ENCODE results near the gene DNAH14. TPM values are rescaled to one million over a fixed set of nuclear protein-coding genes. Genes with fewer than 3 reads are reported as not detected.

DNAH14 gene
- total RNA-seq, 1 experiment from 2014 or later: 33.2 TPM

GRCh38 chr1:225435487-225435886 is 506.0 kb downstream of the DNAH14 start:
- Histone ChIP-seq H3K9me2 (ENCODE audit: insufficient read depth) (no peaks in the 10 kb centered on the region), H3K4me1 (ENCODE audit: control insufficient read depth in 1 of 2, insufficient read depth in 2 of 2, low read length in 2 of 2) (peaks cover 4 to 12% of the 10 kb centered on the region in 2 experiments; a peak in 3 of 4 replicates), H3K9ac (ENCODE audit: low read length) (no peak overlapping the region), H3K27me3 (ENCODE audit: insufficient read depth, low read length) (no peaks in the 10 kb centered on the region), H3K27ac (ENCODE audit: low read depth, low read length) (no peak overlapping the region), H2AFZ (ENCODE audit: low read depth, low read length, poor library complexity, severe bottlenecking) (no peak overlapping the region), H3K79me2 (ENCODE audit: insufficient read depth, low read length) (no peaks in the 10 kb centered on the region), H4K20me1 (ENCODE audit: insufficient read depth) (no peaks in the 10 kb centered on the region), H3K36me3 (ENCODE audit: control insufficient read depth in 1 of 2, insufficient read depth in 2 of 2, low read length in 2 of 2) (no peaks in the 10 kb centered on the region), H3K9me3 (ENCODE audit: control insufficient read depth in 1 of 2, insufficient read depth in 1 of 2, low read depth in 1 of 2, low read length in 2 of 2) (no peaks in the 10 kb centered on the region), H3K4me3 (replicated peaks in 1 of 2; ENCODE audit: low read depth in 1 of 2, low read length in 2 of 2) (no peak overlapping the region), H3K4me2 (ENCODE audit: low read length) (no peak overlapping the region)
- TF ChIP-seq POLR2A (IDR thresholded peaks at IDR 0.05; ENCODE audit: borderline replicate concordance, extremely low read depth, insufficient read depth, insufficient read length): no peak
- no peak for TF ChIP-seq CBX3 (IDR thresholded peaks at IDR 0.05; ENCODE audit: low read depth)
- TF ChIP-seq POLR2AphosphoS5 (IDR thresholded peaks at IDR 0.05; ENCODE audit: low read depth, low read length): no peak
- no peak for TF ChIP-seq CEBPB (IDR thresholded peaks at IDR 0.05; ENCODE audit: low read depth)
- no peak for TF ChIP-seq FOSL1 (IDR thresholded peaks at IDR 0.05; ENCODE audit: low read depth)
- no peak for TF ChIP-seq JUND (IDR thresholded peaks at IDR 0.05)
- TF ChIP-seq EZH2 (IDR thresholded peaks at IDR 0.05): no peak
- TF ChIP-seq SRF (IDR thresholded peaks at IDR 0.05; ENCODE audit: low read depth): no peak
- TF ChIP-seq REST (IDR thresholded peaks at IDR 0.05; ENCODE audit: low read depth): no peak
- no peak for TF ChIP-seq EGR1 (IDR thresholded peaks at IDR 0.05; ENCODE audit: low read depth)
- no peak for TF ChIP-seq YY1 (IDR thresholded peaks at IDR 0.05; ENCODE audit: extremely low read depth, insufficient replicate concordance, low read depth, low read length)
- TF ChIP-seq ZBTB33 (IDR thresholded peaks at IDR 0.05; ENCODE audit: extremely low read depth, insufficient replicate concordance, low read length): no peak
- CTCF ChIA-PET: no interaction called here
- ATAC-seq: no peak
- POLR2A ChIA-PET: no interaction called here
- RAD21 ChIA-PET (ENCODE audit: low non-redundant PET in 1 of 2, low total read pairs in 2 of 2, uncharacterized antibody in 2 of 2, unreplicated experiment in 2 of 2): no interaction called here
- intact Hi-C loops (cut with micrococcal nuclease): no loop called here
- DNase-seq (ENCODE audit: low read depth, low spot score): no peak
- BruUV-seq (replicated peaks): no TSS peak
